ENCODE data around the gene PROKR2. TPM values are rescaled to one million over a fixed set of nuclear protein-coding genes. Genes with fewer than 3 reads are reported as not detected.

PROKR2 gene
- total and polyA plus RNA-seq, 2 donors (not counting 1 experiment from before 2014, with no cell fraction given): not detected

DNA sequence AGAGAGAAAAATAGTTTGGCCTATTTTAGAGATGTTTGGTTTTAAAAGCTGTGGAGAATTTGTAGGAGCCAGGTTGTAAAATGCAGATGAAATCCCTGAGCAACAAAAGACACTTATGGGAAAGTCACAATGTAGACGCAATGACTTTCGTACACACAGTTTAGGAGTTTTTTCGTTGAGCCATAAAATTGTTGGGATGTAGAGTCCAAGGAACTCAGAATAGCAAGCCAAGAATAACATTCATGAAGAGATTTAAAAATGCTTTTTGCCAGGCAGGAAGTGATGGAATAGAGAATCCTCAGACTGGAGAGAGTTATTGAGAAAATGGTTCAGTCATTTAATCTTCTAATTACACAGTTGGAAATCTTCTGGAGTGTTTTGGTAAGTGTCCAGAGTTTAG, 11.5 kb upstream of the PROKR2 start:
- Histone ChIP-seq H3K4me1 (ENCODE audit: control insufficient read depth, extremely low read depth, insufficient read depth, low read length) (no peaks in the 10 kb centered on the region), H3K9me3 (ENCODE audit: control insufficient read depth, insufficient read depth, low read depth, low read length) (no peaks in the 10 kb centered on the region), H3K4me2 (ENCODE audit: extremely low read depth, insufficient read depth, low read length) (no peak overlapping the region), H4K20me1 (ENCODE audit: control insufficient read depth, extremely low read depth, insufficient read depth, low read length) (no peaks in the 10 kb centered on the region), H2AFZ (ENCODE audit: low read length) (no peak overlapping the region), H3K79me2 (ENCODE audit: control insufficient read depth, insufficient read depth, low read length) (no peaks in the 10 kb centered on the region), H3K27ac (ENCODE audit: insufficient read depth, low read length) (no peak overlapping the region), H3K9ac (ENCODE audit: insufficient read depth, low read length) (no peak overlapping the region), H3K27me3 (ENCODE audit: control insufficient read depth, insufficient read depth, low read length) (no peaks in the 10 kb centered on the region), H3K4me3 (replicated peaks in 1 of 4; ENCODE audit: control extremely low read depth in 1 of 4, insufficient read depth in 1 of 4, low read depth in 3 of 4, low read length in 4 of 4) (no peak overlapping the region), H3K36me3 (ENCODE audit: control insufficient read depth, insufficient read depth, low read length) (no peaks in the 10 kb centered on the region)
- TF ChIP-seq EZH2 (IDR thresholded peaks at IDR 0.05; ENCODE audit: low read length, missing control alignments) (no peak), CTCF (conservative IDR thresholded peaks at IDR 0.05 in 1 of 2, IDR thresholded peaks at IDR 0.05 in 1 of 2; ENCODE audit: low read depth in 1 of 2, low read length in 2 of 2) (no peak)
- DNase-seq (ENCODE audit: low read depth in 2 of 2): no peak

DNA sequence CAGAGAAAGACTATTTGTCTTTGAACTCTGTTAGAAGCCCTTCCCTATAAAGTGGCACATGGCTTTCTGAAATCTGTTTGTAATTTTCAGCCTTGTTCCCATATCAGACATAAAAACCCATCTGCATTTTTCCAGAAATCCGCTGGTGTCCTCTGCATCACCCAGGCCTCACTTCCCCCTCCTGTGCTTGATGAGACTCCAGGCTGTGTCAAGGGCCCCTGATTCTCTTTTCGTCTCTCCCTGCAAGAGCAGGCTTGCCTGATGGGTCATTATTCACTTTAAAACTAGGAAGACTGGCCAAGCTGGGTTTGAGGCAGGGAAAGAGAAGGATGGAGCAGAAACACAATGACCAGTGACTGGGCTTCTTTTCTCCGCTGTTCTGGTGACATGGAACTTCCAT, 10.6 kb upstream of the PROKR2 start:
- no peak for DNase-seq (ENCODE audit: low read depth in 2 of 2)
- no peak for TF ChIP-seq CTCF (conservative IDR thresholded peaks at IDR 0.05 in 1 of 2, IDR thresholded peaks at IDR 0.05 in 1 of 2; ENCODE audit: low read depth in 1 of 2, low read length in 2 of 2)
- no peak for TF ChIP-seq EZH2 (IDR thresholded peaks at IDR 0.05; ENCODE audit: low read length, missing control alignments)
- no peaks in the 10 kb centered on the region for H3K27me3 ChIP-seq (ENCODE audit: control insufficient read depth, insufficient read depth, low read length)
- no peaks in the 10 kb centered on the region for H3K36me3 ChIP-seq (ENCODE audit: control insufficient read depth, insufficient read depth, low read length)
- no peaks in the 10 kb centered on the region for H3K9me3 ChIP-seq (ENCODE audit: control insufficient read depth, insufficient read depth, low read depth, low read length)
- H2AFZ ChIP-seq (ENCODE audit: low read length): no peak overlapping the region
- no peak overlapping the region for H3K27ac ChIP-seq (ENCODE audit: insufficient read depth, low read length)
- no peaks in the 10 kb centered on the region for H3K79me2 ChIP-seq (ENCODE audit: control insufficient read depth, insufficient read depth, low read length)
- H3K4me1 ChIP-seq (ENCODE audit: control insufficient read depth, extremely low read depth, insufficient read depth, low read length): no peaks in the 10 kb centered on the region
- no peak overlapping the region for H3K4me3 ChIP-seq (replicated peaks in 1 of 4; ENCODE audit: control extremely low read depth in 1 of 4, insufficient read depth in 1 of 4, low read depth in 3 of 4, low read length in 4 of 4)
- H3K4me2 ChIP-seq (ENCODE audit: extremely low read depth, insufficient read depth, low read length): no peak overlapping the region
- no peaks in the 10 kb centered on the region for H4K20me1 ChIP-seq (ENCODE audit: control insufficient read depth, extremely low read depth, insufficient read depth, low read length)
- no peak overlapping the region for H3K9ac ChIP-seq (ENCODE audit: insufficient read depth, low read length)

GRCh38 chr20:5315807-5316187, 957 bp downstream of the PROKR2 start:
- no peak overlapping the region for H3K27ac ChIP-seq (ENCODE audit: insufficient read depth, low read length)
- H3K27me3 ChIP-seq (ENCODE audit: control insufficient read depth, insufficient read depth, low read length): peaks cover 13% of the 10 kb centered on the region
- no peaks in the 10 kb centered on the region for H3K4me1 ChIP-seq (ENCODE audit: control insufficient read depth, extremely low read depth, insufficient read depth, low read length)
- no peaks in the 10 kb centered on the region for H4K20me1 ChIP-seq (ENCODE audit: control insufficient read depth, extremely low read depth, insufficient read depth, low read length)
- no peaks in the 10 kb centered on the region for H3K36me3 ChIP-seq (ENCODE audit: control insufficient read depth, insufficient read depth, low read length)
- no peak overlapping the region for H3K4me2 ChIP-seq (ENCODE audit: extremely low read depth, insufficient read depth, low read length)
- no peak overlapping the region for H3K4me3 ChIP-seq (replicated peaks in 1 of 4; ENCODE audit: control extremely low read depth in 1 of 4, insufficient read depth in 1 of 4, low read depth in 3 of 4, low read length in 4 of 4)
- no peak for DNase-seq (ENCODE audit: low read depth in 2 of 2)
- H3K9me3 ChIP-seq (ENCODE audit: control insufficient read depth, insufficient read depth, low read depth, low read length): no peaks in the 10 kb centered on the region
- H3K9ac ChIP-seq (ENCODE audit: insufficient read depth, low read length): no peak overlapping the region
- no peak for TF ChIP-seq CTCF (conservative IDR thresholded peaks at IDR 0.05 in 1 of 2, IDR thresholded peaks at IDR 0.05 in 1 of 2; ENCODE audit: low read depth in 1 of 2, low read length in 2 of 2)
- no peak for TF ChIP-seq EZH2 (IDR thresholded peaks at IDR 0.05; ENCODE audit: low read length, missing control alignments)
- no peak overlapping the region for H2AFZ ChIP-seq (ENCODE audit: low read length)
- H3K79me2 ChIP-seq (ENCODE audit: control insufficient read depth, insufficient read depth, low read length): no peaks in the 10 kb centered on the region

All from fibroblast of lung (primary cell).